HG02943 (cell line): Measurements from ENCODE around the gene PCDHGB7.
"Not testable (repeated sequence)": the region's sequence is repeated elsewhere in the genome, so short reads cannot be mapped to it uniquely, and the experiment has no call there.

ENCODE experiments used
- ATAC-seq: cut with Tn5 transposase; IDR thresholded peaks from one replicate; pipeline ENCODE4 v1.9.1; 2021; ENCODE audit warnings: mild to moderate bottlenecking, low read depth, moderate library complexity; ENCODE audit not compliant: unreplicated experiment

PCDHGB7 gene

GRCh38 chr5:141417494-141418172 is at the start of gene PCDHGB7:
Gene PCDHGB7, plus strand, starts transcription at chr5:141417677. Its CDS starts 183 bp downstream, at chr5:141417860.
- peak; percentile 75 for ATAC-seq

GRCh38 chr5:141369994-141370848 is 47.3 kb upstream of the PCDHGB7 start, which contains the start of gene PCDHGB3:
Gene PCDHGB3, plus strand, starts transcription at chr5:141370242. Its CDS starts 153 bp downstream, at chr5:141370395.
- no peak for ATAC-seq

- no peak for ATAC-seq
Observed at GRCh38 chr5:141371572-141372475, 45.7 kb upstream of the PCDHGB7 start.

- no peak for ATAC-seq
Observed at GRCh38 chr5:141373673-141374317, 43.7 kb upstream of the PCDHGB7 start, which contains the start of gene PCDHGA6. Gene PCDHGA6, plus strand, starts transcription at chr5:141373891. Its CDS starts 193 bp downstream, at chr5:141374084.

GRCh38 chr5:141374627-141375026 is 42.9 kb upstream of the PCDHGB7 start:
- ATAC-seq: no peak

- not testable (repeated sequence) for ATAC-seq
Observed at GRCh38 chr5:141375444-141376155, 41.9 kb upstream of the PCDHGB7 start.

- ATAC-seq: no peak
Observed at GRCh38 chr5:141382469-141383294, 34.8 kb upstream of the PCDHGB7 start, which contains the start of gene PCDHGA7. Gene PCDHGA7, plus strand, starts transcription at chr5:141382742. Its CDS starts 158 bp downstream, at chr5:141382900.

GRCh38 chr5:141383345-141383744 is 34.1 kb upstream of the PCDHGB7 start:
- no peak for ATAC-seq

GRCh38 chr5:141384471-141385267 is 32.8 kb upstream of the PCDHGB7 start:
- ATAC-seq: no peak

GRCh38 chr5:141387557-141388311 is 29.7 kb upstream of the PCDHGB7 start, which contains the start of gene PCDHGB4:
Gene PCDHGB4, plus strand, starts transcription at chr5:141387698. Its CDS starts 187 bp downstream, at chr5:141387885.
- peak; percentile 94 for ATAC-seq

GRCh38 chr5:141388661-141389060 is 28.8 kb upstream of the PCDHGB7 start:
- no peak for ATAC-seq

- ATAC-seq: no peak
Observed at GRCh38 chr5:141389153-141390042, 28.1 kb upstream of the PCDHGB7 start.

GRCh38 chr5:141392429-141393198 is 24.9 kb upstream of the PCDHGB7 start, which contains the start of gene PCDHGA8:
Gene PCDHGA8, plus strand, starts transcription at chr5:141392633. Its CDS starts 181 bp downstream, at chr5:141392814.
- ATAC-seq: no peak

GRCh38 chr5:141393267-141393666 is 24.2 kb upstream of the PCDHGB7 start:
- ATAC-seq: no peak
